ENCODE measurements around the gene TMEM204.

DNA sequence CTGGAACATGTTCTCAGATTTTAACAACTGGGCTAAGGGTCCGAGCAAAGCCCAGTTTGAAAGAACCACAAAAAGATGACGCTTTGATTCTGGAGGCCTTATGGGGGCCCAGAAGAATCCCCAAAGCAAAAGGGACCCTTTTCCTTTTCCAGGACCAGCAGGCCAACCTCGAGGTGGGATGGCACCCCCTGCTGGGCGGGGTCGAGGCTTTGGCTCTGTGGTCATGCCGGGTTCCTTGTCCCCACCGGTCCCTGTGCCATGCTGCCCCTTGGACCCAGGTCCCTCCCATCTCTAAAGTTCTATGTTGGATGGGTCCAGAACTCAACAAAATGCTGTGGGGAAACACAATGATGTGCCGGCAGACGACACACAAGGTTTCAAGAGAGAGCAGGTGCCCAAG lies 30.9 kb downstream of the TMEM204 start:
- TF ChIP-seq, protein P1, sequence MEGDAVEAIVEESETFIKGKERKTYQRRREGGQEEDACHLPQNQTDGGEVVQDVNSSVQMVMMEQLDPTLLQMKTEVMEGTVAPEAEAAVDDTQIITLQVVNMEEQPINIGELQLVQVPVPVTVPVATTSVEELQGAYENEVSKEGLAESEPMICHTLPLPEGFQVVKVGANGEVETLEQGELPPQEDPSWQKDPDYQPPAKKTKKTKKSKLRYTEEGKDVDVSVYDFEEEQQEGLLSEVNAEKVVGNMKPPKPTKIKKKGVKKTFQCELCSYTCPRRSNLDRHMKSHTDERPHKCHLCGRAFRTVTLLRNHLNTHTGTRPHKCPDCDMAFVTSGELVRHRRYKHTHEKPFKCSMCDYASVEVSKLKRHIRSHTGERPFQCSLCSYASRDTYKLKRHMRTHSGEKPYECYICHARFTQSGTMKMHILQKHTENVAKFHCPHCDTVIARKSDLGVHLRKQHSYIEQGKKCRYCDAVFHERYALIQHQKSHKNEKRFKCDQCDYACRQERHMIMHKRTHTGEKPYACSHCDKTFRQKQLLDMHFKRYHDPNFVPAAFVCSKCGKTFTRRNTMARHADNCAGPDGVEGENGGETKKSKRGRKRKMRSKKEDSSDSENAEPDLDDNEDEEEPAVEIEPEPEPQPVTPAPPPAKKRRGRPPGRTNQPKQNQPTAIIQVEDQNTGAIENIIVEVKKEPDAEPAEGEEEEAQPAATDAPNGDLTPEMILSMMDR (IDR thresholded peaks at IDR 0.05), result no peak
- no peak for TF ChIP-seq POLR2A (IDR thresholded peaks at IDR 0.05)
- no peak for TF ChIP-seq EP300 (IDR thresholded peaks at IDR 0.05)

Data from ovary (tissue), 3 donors.